PC-3 (cell line): ENCODE results near the gene CRY1.

Experiments
- EZH2 ChIP-seq: fragments of 300-600 bp; sonication (generic); IDR thresholded peaks from one replicate; pipeline ENCODE4 v1.6.1; 2017; ENCODE audit warnings: antibody characterized with exemption, mild to moderate bottlenecking, low read length; ENCODE audit not compliant: unreplicated experiment
- TF ChIP-seq, protein P1 (sequence below): fragments of 300-600 bp; sonication (generic); conservative IDR thresholded peaks from 2 replicates; pipeline ENCODE4 v1.5.1; 2017; ENCODE audit warnings: antibody characterized with exemption, low read depth, mild to moderate bottlenecking, low read length

DNA sequence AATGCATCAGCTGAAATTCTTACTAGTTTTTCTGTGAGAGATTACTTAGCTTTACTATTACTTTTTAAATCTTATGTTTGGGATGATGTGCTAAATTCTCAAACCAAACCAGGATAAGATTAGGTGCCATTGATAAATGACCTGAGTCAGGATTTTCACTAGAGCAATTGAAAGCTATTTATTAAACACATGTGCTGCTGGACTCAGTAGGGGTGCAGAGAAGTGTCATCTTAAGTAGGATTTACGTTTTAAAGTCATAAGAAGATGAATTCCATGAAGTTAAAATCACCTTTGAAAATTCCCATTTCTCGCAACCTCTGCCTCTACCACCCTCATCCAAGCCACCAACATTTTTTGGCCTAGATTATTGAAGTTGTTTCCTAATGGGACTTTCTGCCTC, 128.8 kb downstream of the CRY1 start:
- TF ChIP-seq EZH2 = no peak
- TF ChIP-seq, protein P1, sequence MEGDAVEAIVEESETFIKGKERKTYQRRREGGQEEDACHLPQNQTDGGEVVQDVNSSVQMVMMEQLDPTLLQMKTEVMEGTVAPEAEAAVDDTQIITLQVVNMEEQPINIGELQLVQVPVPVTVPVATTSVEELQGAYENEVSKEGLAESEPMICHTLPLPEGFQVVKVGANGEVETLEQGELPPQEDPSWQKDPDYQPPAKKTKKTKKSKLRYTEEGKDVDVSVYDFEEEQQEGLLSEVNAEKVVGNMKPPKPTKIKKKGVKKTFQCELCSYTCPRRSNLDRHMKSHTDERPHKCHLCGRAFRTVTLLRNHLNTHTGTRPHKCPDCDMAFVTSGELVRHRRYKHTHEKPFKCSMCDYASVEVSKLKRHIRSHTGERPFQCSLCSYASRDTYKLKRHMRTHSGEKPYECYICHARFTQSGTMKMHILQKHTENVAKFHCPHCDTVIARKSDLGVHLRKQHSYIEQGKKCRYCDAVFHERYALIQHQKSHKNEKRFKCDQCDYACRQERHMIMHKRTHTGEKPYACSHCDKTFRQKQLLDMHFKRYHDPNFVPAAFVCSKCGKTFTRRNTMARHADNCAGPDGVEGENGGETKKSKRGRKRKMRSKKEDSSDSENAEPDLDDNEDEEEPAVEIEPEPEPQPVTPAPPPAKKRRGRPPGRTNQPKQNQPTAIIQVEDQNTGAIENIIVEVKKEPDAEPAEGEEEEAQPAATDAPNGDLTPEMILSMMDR = no peak
